SH-SY5Y (cell line): ENCODE results near the gene ZSCAN25.

Source experiments
- GATA2 ChIP-seq: IDR thresholded peaks from 2 replicates; pipeline ENCODE4 v1.6.1; 2011; ENCODE audit warnings: mild to moderate bottlenecking, low read depth, low read length
- GATA3 ChIP-seq: IDR thresholded peaks from 2 replicates; pipeline ENCODE4 v1.6.1; 2011; ENCODE audit warnings: low read depth, mild to moderate bottlenecking, low read length, moderate library complexity

GRCh38 chr7:99625321-99625720 lies 8.6 kb downstream of the ZSCAN25 start:
- TF ChIP-seq GATA2 (no peak), GATA3 (no peak)
